ENCODE results near the gene ACTR8. TPM values are rescaled to one million over a fixed set of nuclear protein-coding genes. Genes with fewer than 3 reads are reported as not detected.

Gene ACTR8
- total RNA-seq, 6 experiments from 2014 or later: 6.7 to 12.0 (median 9.6) TPM

- H3K4me1 ChIP-seq: no peaks in the 10 kb centered on the region
- peaks cover 0 to 3% of the 10 kb centered on the region in 2 donors for H3K27me3 ChIP-seq
- TF ChIP-seq CTCF (IDR thresholded peaks at IDR 0.05) (no peak), POLR2A (IDR thresholded peaks at IDR 0.05) (no peak)
- intact Hi-C loops (cut with DNase I): no loop called here
- no peak overlapping the region for H3K27ac ChIP-seq
- no peak overlapping the region for H3K4me3 ChIP-seq
- ATAC-seq (no peak), DNase-seq (no peak)
- H3K36me3 ChIP-seq: no peaks in the 10 kb centered on the region
- WGBS (ENCODE audit: insufficient coverage, low coverage, low lambda C conversion rate, missing lambda C conversion rate): 44% methylated on average over 1 of the region's 2 CpGs
- no peaks in the 10 kb centered on the region for H3K9me3 ChIP-seq
These were observed 17.8 kb upstream of the ACTR8 start for GRCh38 chr3:53899750-53900149.

GRCh38 chr3:53892286-53892637 lies 10.3 kb upstream of the ACTR8 start:
- ATAC-seq: no peak
- WGBS (ENCODE audit: insufficient coverage, low coverage, low lambda C conversion rate, missing lambda C conversion rate): 29% methylated on average over 4 of the region's 4 CpGs
- H3K27ac ChIP-seq: peak overlapping the region; percentile 78 to 98 (median 96)
- no peak for TF ChIP-seq CTCF (IDR thresholded peaks at IDR 0.05)
- peaks cover 0 to 8% (median 4%) of the 10 kb centered on the region in 4 donors for H3K36me3 ChIP-seq
- no peak for DNase-seq
- peak overlapping the region; percentile 73 to 98 (median 76) for H3K4me3 ChIP-seq
- H3K4me1 ChIP-seq: peaks cover 0 to 19% (median 7%) of the 10 kb centered on the region in 4 donors
- H3K27me3 ChIP-seq: no peaks in the 10 kb centered on the region
- intact Hi-C loops (cut with DNase I): no loop called here
- H3K9me3 ChIP-seq: no peaks in the 10 kb centered on the region

- H3K4me3 ChIP-seq: peak within 1 kb of the TSS; percentile 73 to 98 (median 76)
- DNase-seq (peak; percentile 99 to 100 (median 100)), ATAC-seq (peak; percentile 96 to 98 (median 96))
- intact Hi-C loops (cut with DNase I): no loop called here
- peaks cover 0 to 19% (median 7%) of the 10 kb centered on the region in 4 donors for H3K4me1 ChIP-seq
- H3K9me3 ChIP-seq: no peaks in the 10 kb centered on the region
- peak in 1 of 4 donors; percentile 14 for TF ChIP-seq CTCF (IDR thresholded peaks at IDR 0.05)
- peak; percentile 97 for TF ChIP-seq POLR2A (IDR thresholded peaks at IDR 0.05)
- WGBS (ENCODE audit: insufficient coverage, low coverage, low lambda C conversion rate, missing lambda C conversion rate): 0% methylated on average over 8 of the region's 73 CpGs
- H3K27ac ChIP-seq: peak within 1 kb of the TSS; percentile 96 to 98 (median 97)
- peaks cover 0 to 14% (median 7%) of the 10 kb centered on the region in 4 donors for H3K36me3 ChIP-seq
- H3K27me3 ChIP-seq: no peaks in the 10 kb centered on the region
These were observed 9.7 kb upstream of the ACTR8 start, which contains the start of gene SELENOK for GRCh38 chr3:53891497-53892285. Gene SELENOK (minus strand): TSS chr3:53891859.

GRCh38 chr3:53890726-53891475 lies 8.9 kb upstream of the ACTR8 start:
- ATAC-seq (peak; percentile 8 to 45 (median 42)), DNase-seq (peak in 1 of 3 donors; percentile 31)
- no peaks in the 10 kb centered on the region for H3K27me3 ChIP-seq
- TF ChIP-seq POLR2A (IDR thresholded peaks at IDR 0.05) (no peak), CTCF (IDR thresholded peaks at IDR 0.05) (no peak)
- WGBS (ENCODE audit: insufficient coverage, low coverage, low lambda C conversion rate, missing lambda C conversion rate): 2% methylated on average over 17 of the region's 21 CpGs
- H3K4me1 ChIP-seq: peaks cover 0 to 19% (median 7%) of the 10 kb centered on the region in 4 donors
- H3K27ac ChIP-seq: peak overlapping the region; percentile 96 to 98 (median 97)
- intact Hi-C loops (cut with DNase I): no loop called here
- H3K36me3 ChIP-seq: peaks cover 0 to 22% (median 11%) of the 10 kb centered on the region in 4 donors
- peak overlapping the region; percentile 73 to 98 (median 76) for H3K4me3 ChIP-seq
- no peaks in the 10 kb centered on the region for H3K9me3 ChIP-seq
